Fibroblast of skin of right quadriceps (primary cell): Measurements from ENCODE around the gene NEAT1.

ENCODE experiments used
- DNase-seq: peaks from one replicate; pipeline ENCODE4 v3.0.0-alpha.2; 2013

NEAT1 gene

GRCh38 chr11:65425105-65425970 is 2.7 kb downstream of the NEAT1 start:
- peak; percentile 73 for DNase-seq

GRCh38 chr11:65425971-65426838 is 3.6 kb downstream of the NEAT1 start:
- peak; percentile 92 for DNase-seq

GRCh38 chr11:65426839-65427690 is 4.5 kb downstream of the NEAT1 start:
- peak; percentile 64 for DNase-seq

- peak; percentile 65 for DNase-seq
These were observed 5.3 kb downstream of the NEAT1 start for GRCh38 chr11:65427691-65428577.

- peak; percentile 34 for DNase-seq
These were observed 6.0 kb downstream of the NEAT1 start for GRCh38 chr11:65428578-65429067.

- peak; percentile 69 for DNase-seq
These were observed 6.6 kb downstream of the NEAT1 start for GRCh38 chr11:65429068-65429681.

GRCh38 chr11:65429724-65430405 is 7.3 kb downstream of the NEAT1 start:
- peak; percentile 62 for DNase-seq

- DNase-seq, result peak; percentile 54
These were observed 8.0 kb downstream of the NEAT1 start for GRCh38 chr11:65430406-65431217.

GRCh38 chr11:65431451-65432099 is 9.0 kb downstream of the NEAT1 start:
- DNase-seq, result no peak

- no peak for DNase-seq
These were observed 9.6 kb downstream of the NEAT1 start for GRCh38 chr11:65432100-65432650.

GRCh38 chr11:65432686-65433582 is 10.3 kb downstream of the NEAT1 start:
- peak; percentile 57 for DNase-seq

- DNase-seq, result no peak
These were observed 11.1 kb downstream of the NEAT1 start for GRCh38 chr11:65433657-65434056.

- DNase-seq, result no peak
These were observed 11.6 kb downstream of the NEAT1 start for GRCh38 chr11:65434057-65434666.

- DNase-seq, result no peak
These were observed 12.2 kb downstream of the NEAT1 start for GRCh38 chr11:65434667-65435410.

GRCh38 chr11:65435411-65435931 is 12.9 kb downstream of the NEAT1 start:
- no peak for DNase-seq

GRCh38 chr11:65435981-65436411 is 13.4 kb downstream of the NEAT1 start:
- DNase-seq, result no peak
